ENCODE measurements around the gene ANXA10.
"Not testable (repeated sequence)": the region's sequence is repeated elsewhere in the genome, so short reads cannot be mapped to it uniquely, and the experiment has no call there.

Gene ANXA10

DNA sequence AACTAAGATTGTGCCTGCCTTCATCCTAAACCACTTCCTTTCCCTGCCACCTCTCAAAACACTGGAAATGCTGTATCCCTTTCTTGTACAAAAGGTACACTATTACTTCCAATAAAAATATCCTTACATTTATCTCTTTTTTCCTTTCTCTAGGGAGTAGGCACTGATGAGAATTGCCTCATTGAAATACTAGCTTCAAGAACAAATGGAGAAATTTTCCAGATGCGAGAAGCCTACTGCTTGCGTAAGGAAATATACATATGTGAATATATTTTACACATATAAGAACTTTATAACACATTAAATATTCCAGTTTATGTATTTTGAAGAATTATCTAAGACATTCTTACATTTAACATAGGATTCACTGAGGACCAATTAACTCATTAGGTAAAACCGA is 71.7 kb downstream of the ANXA10 start:
- no peak for DNase-seq

DNA sequence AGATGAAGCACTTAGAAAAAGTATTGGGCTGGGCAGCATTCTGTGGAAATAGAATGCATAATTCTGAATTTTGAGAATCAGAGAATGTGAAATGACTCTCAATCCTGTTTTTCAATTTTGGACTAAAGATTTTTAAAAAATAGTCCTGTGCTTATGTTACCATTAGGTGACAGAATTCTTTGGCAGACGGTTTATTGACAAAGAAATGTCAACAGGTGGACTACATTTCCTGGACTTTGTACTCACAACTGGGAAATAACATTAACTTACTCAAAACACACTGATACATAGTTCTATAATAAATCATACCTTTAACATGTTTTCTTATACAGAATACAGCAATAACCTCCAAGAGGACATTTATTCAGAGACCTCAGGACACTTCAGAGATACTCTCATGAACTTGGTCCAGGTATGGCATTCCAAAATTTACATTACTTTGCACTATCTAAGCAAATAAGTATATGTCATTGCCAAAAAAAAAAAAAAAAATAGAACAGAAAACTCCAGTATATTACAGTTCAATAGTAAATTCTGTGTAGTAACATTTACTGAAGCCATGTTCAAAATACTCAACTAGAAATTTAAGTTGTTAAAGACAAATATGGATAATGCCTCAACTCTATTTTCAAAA is 72.7 kb downstream of the ANXA10 start:
- DNase-seq: no peak

DNA sequence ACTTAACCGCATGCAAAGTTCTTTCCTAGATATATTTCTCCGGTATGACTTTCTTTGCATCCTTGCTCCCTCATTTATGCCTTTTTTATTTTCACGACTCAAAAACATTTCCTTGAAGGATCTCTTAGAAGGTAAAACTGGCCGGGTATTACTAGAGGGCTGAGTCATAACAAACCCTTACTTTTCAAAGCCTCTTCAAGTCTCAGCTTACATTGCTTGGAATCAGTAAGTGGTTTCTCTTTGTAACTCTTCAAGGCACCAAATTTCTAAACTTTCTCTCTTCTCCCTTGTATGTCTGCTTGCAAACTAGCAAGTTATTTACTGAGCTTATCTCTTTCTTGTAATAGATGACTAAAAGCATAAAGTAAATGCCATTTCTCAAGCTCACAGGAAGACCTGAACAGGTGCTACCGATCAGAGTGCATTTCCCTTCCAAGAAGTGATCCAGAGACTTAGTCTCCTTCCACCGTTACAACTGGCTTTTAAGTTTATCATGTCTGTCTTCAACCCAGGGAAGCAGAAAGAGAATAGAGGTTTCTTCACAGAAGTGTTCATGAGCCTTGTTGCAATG is 75.5 kb downstream of the ANXA10 start:
- DNase-seq: no peak

DNA sequence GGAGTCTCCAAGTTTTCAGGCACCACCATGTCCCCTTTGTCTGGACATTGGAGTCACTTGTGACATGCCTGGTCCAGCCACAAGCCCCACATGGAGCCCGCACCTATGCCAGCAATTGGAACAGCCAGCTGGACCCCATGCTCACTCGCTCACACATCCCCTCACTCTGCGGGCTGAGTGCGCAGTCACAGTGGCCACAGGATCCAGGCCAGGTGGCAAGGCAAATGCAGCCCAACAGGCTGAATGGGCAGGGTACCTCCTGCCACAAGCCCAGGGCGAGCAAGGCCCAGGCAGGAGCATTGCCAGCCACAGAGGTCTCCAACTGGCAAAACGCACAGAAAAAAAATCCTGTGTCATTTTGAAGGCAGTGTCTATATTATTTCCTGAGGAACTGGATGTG is 82.0 kb downstream of the ANXA10 start:
- no peak for DNase-seq

DNA sequence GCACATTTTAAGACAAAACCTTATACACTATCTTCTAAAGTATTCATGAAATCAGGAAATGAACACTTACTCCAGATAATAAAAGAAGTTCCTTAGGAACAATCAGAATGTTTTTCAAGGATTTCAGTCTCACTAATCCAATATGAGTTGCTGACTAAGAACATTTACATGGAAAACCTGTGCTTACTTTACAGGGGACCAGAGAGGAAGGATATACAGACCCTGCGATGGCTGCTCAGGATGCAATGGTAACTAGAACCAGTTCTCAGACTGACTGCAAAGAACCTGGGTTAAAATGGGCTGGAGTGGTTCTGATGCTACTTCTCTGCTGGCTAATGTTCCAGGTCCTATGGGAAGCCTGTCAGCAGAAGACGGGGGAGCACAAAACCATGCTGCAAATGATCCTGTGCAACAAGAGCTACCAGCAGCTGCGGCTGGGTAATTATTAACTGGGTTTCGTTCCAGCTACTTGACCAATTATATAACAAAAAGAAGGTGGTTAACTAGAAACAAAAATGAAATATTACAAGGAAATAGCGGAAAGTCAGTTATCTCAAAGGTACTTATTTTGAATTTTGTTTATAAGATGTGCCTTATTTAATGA is 85.3 kb downstream of the ANXA10 start:
- no peak for DNase-seq

DNA sequence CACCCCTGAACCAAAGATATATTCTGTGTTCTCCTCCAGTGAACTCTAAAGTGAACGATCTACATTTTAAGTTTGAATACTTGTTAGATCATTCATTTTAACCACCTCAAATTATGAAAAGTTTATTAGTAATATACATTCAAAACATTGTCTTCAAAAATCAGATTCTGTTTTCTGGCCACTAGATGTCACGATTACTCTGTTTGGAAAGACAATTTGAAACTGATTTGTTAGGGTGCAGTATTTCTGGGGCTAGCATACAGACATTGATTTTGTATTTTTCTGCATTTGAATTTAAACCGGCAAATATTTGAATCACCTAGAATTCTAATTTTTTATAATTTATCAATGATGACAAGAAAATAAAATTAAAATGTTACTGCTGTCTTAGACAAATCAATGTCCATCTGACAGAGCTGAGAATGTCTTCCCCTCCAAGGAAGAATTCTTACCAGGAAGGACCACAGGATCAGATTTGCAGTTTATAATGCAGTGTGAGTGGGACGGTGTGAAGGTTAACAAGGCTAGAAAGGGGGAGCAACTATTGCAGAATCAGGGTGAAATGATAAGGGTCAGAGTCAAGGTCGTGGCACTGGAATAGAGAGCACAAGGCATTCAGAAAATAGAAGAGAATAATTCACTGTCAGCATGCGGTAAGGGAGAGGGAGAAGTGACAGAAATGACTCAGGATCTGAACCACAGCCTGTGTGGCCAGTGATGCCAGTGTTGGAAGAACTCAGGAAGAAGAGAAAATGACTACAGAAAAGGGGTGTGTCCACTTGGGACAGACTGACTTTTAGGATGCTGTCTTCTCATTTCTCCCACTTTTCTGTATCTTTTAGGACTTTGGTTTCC is 91.6 kb downstream of the ANXA10 start:
- DNase-seq: peak; percentile 6

DNA sequence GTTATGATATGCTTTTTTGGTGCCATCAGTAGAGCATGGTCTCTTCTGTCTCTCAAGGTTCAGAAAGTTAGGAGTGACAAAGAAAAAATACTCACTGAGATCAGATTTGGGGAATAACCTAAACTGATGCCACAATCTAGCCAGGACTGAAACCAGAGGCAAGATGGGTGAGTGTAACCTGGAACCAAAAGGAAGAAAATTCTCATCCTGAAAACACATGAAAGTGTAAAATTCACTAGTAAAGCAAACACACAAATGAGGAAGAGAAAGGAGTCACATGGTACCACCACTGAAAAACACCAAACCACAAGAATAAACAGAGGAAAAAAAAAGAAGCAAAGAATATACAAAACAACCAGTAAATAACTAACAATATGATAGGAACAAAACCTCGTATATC is 96.4 kb downstream of the ANXA10 start:
- no peak for DNase-seq

DNA sequence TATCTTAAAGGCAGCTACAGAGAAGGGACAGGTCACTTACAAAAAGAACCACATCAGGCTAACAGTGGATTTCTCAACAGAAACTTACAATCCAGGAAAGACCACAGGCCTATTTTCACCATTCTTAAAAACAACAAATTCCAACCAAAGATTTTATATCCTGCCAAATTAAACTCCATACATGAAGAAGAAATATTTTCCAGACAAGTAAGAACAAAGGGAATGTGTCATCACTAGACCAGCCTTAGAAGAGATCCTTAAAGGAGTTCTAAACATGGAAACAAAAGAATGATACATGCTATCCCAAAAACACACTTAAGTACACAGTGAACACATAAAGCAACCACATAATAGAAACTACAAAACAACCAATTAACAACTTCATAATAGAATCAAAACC is 105.6 kb downstream of the ANXA10 start:
- DNase-seq: no peak

DNA sequence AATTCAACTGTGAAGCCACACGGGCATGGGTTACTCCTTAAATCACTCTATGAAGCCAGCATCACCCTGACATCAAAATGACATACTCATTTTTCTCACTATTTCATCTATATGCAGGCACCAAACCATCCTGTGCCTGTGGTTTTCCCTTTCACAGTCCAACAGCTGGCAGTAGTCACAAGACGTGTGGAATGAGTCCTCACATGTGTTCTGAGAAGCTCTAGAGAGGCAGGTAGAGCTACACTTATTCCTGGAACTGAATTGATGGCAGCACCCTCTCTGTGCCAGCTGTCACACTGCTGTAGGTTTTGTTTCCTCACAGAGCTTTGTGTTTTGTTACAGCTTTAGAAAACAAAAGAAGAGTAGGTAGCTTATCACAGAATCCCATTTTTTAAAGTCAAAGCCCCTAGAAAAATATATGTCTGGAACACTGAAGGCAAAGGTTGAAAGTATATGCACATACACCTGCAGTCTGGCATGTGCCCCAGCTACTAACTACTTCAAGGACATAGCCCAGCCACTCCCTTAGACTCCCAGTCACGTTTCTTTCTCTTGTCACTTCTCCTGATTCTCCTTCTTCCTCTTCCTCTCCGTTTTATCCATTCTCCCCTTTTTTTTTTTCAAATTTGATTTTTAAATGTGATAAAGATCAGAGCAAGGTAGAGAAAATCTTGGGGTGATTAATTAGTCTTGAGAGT is 107.1 kb downstream of the ANXA10 start:
- DNase-seq: no peak

DNA sequence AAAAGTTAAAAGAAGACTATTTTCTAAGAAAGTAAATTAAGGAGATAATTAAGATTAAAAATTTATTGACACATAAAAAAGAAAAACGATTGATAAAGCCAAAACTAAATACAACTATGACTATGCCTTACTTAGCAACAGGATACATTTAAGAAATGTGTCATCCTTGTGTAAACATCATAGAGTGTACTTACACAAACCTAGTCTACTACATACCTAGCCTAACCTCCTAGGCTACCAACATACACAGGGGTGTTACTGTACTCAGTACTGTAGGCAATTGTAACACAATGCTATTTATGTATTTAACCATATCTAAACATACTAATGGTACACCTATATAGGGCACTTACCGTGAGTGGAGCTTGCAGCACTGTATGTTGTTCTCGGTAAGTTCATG is 108.3 kb downstream of the ANXA10 start:
- DNase-seq: peak; percentile 11

DNA sequence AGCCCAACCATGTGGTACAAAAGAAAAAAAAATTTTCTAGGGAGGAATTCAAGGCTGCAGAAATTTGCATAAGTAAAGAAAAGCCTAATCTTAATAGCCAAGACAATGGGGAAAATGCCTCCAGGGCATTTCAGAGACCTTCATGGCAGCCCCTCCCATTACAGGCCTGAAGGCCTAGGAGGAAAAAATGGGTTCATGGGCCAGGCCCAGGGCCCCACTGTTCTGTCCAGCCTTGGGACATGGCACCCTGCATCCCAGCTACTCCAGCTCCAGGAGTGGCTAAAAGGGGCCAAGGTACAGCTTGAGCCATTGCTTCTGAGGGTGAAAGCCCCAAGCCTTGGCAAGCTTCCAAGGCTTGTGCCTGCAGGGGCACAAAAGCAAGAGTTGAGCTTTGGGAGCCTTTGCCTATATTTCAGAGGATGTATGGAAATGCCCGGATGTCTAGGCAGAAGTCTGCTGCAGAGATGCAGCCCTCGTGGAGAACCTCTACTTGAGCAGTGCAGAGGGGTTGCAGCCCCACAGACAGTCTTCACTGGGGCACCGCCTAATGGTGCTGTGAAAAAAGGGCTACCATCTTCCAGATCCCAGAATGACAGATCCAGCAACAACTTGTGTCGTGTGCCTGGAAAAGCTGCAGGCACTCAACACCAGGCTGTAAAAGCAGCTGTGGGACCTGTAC is 111.0 kb downstream of the ANXA10 start:
- no peak for DNase-seq

DNA sequence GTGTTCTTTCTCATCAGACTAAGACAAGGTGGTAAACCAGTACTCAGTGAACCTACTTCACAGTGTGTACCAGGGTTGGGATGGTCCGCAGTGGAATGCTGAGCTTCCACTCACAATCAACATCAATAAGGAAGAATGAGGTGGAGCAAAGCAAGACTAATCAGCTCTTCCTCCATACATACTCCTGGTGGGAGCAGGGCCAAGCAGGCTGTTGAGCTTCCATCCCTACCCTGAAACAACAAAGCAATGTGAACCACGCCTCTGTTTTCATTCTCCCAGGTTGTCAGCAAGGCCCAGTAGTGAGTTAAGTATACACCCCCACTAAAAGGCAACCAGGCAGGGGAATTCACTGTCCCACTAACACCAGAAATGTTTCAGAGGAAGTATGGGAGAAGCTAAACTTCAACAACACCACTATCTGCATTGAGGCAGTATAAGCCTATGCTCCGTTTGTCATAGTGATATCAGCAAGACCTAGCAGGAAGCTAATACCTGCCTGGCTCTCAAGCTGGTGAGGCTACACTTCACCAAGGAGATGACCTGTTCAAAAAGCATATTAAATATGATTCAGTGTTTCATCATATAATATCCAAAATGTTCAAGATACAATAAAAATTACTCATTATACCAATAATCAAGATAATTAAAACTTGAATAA is 116.7 kb downstream of the ANXA10 start:
- DNase-seq: no peak

DNA sequence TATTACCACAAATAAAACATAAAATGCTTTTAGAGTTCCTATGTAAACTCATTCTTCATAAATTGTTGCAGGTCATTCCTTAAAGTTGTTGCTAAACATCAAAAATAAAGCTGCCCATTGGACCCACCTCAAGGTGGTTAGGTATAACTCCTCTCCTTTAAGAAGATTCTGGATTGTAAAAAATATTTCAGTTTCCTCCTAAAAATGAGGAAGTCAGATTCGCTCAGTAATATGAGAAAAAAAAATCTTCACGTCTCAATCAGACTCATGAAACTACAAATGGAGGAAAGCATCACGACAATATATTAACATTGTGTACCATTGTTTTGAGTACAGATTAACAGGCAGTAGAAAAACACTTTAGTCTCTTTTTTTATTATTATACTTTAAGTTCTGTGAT is 120.3 kb downstream of the ANXA10 start:
- DNase-seq: no peak

DNA sequence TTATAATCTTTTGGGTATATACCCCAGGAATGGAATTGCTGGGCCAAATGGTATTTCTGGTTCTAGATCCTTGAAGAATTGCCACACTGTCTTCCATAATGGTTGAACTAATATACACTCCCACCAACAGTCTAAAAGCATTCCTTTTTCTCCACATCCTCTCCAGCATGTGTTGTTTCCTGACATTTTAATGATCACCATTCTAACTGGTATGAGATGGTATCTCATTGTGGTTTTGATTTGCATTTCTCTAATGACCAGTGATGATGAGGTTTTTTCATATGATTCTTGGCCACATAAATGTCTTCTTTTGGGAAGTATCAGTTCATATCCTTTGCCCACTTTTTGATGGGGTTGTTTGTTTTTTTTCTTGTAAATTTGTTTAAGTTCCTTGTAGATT is 121.2 kb downstream of the ANXA10 start:
- DNase-seq: not testable (repeated sequence)

DNA sequence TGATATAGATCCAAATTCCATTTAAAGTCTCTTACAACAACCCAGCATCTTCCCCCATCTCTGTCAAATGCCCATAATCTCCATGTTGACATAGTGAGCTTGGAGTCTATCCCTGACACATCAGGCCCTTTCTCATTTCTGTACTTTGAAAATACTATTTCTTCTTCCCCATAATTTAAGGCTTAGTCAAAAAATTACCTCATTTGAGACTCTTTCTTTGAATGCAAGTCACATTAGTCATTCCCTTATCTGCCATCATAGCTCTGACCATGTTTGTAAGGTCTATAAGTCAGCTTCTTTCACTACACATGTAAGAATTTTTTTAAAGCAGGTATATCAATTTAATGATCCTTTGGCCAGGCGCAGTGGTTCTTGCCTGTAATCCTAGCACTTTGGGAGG is 126.3 kb downstream of the ANXA10 start:
- peak; percentile 58 for DNase-seq

DNA sequence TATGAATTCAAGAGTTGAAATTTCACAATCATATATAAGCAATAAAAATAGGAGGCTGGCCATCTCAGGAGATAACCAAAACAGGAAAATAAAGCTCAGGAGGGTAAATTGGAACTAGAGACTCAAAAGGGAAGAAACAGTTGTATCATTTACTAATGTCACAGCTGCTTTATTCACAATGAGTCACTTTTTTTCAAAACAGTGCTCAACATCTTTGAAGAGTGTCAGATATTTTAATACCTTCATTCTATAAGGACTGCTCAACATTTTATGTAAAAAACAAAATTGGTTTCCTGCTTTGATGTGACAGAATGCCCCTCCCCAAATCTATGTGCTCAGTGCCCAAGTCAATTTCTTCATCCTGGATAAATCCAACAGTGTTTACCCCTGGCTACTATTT is 128.6 kb downstream of the ANXA10 start:
- DNase-seq: peak; percentile 11

DNA sequence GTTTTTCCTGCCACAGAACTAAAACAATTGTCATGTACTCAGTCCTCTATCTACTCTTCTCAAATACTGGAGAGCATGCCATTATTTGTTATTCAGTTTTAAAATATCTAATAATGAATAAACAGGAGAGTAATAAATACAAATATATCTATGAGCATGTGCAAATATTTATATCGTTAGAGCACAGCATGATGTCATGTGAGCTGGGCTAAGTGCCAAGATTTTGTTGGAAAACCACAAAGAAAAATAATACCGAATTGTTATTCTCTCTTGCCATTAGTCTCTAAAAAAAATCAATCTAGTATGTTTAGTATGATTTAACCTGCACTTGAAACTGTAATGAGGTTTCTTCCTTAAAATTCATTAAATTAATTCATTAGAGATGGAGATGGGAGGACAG is 129.0 kb downstream of the ANXA10 start:
- DNase-seq: peak; percentile 34

Data from HCEC 1CT (cell line).